Type B pancreatic cell (in vitro differentiated cells): ENCODE results near the gene NKTR. TPM values are rescaled to one million over a fixed set of nuclear protein-coding genes. Genes with fewer than 3 reads are reported as not detected.

ENCODE experiments used
- DNase-seq: peaks from one replicate; pipeline ENCODE4 v3.0.0; 2021; ENCODE audit warnings: mixed read lengths; ENCODE audit not compliant: unreplicated experiment; ENCODE audit errors: extremely low spot score
- H3K27ac Mint-ChIP-seq: 2 replicates; pipeline ENCODE4 v1.8.0; 2021; ENCODE audit warnings: mild to moderate bottlenecking, mixed read lengths
- H3K27me3 Mint-ChIP-seq: 2 replicates; pipeline ENCODE4 v1.8.0; 2021; ENCODE audit warnings: mixed read lengths
- H3K36me3 Mint-ChIP-seq: 2 replicates; pipeline ENCODE4 v1.8.0; 2021; ENCODE audit warnings: mixed read lengths
- H3K4me1 Mint-ChIP-seq: one replicate; pipeline ENCODE4 v1.8.0; 2021; ENCODE audit warnings: mixed read lengths; ENCODE audit not compliant: unreplicated experiment
- H3K4me3 Mint-ChIP-seq: 2 replicates; pipeline ENCODE4 v1.8.0; 2021; ENCODE audit warnings: mild to moderate bottlenecking, mixed read lengths
- H3K9me3 Mint-ChIP-seq: 2 replicates; pipeline ENCODE4 v1.8.0; 2021; ENCODE audit warnings: mixed read lengths
- CTCF ChIP-seq: fragments of 200-600 bp; sonication (generic); conservative IDR thresholded peaks from 2 replicates; pipeline ENCODE4 v1.5.0; 2021; ENCODE audit warnings: antibody characterized with exemption, mild to moderate bottlenecking
- total RNA-seq: library from RNA; stranded (reverse); gene quantifications from 2 replicates; pipeline ENCODE4 v1.2.1, GENCODE V29; 2021; ENCODE audit warnings: low replicate concordance

NKTR gene
- total RNA-seq, 1 donor from 2014 or later, result 97.1 TPM

DNA sequence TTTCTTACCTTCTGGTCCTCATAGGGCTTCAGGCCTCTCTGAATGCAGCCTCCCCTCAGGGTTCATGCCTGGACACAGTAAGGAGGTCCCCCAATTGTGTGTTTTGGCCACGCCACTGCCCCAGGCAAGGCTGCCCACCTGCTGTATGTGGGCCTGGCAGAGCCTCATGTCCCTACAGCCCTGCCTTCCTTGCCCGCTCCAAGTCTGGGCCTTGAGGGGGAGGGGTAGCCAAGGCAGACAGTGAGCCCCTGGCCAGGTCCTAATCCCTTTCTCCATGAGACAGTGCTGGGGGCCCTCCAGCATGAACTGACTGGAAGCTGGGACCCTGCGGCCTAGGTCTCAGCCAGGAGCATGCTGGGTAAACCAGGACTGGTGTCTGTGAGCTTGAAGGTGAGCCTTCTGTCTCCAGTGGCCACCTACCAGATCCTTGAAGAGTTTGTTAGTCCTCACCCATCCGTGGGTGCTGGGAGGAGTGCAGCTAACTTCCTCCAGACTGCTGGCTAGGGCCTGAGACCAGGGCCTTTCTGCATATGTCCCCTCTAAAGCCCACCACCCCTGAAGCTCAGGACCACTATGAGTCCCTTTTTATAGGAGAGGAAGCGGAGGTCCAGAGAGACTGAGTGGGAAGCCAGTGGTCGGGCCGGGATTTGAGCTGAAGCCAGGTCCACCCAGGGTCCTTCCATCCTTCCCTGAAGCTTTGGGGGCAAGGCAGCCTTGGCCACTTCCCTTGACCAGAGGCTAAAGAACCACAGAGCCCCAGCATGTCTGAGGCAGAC lies 61.7 kb downstream of the NKTR start:
- Mint-ChIP-seq H3K27me3 (no peaks in the 10 kb centered on the region), H3K4me3 (no peak overlapping the region), H3K36me3 (peaks cover 5% of the 10 kb centered on the region), H3K27ac (no peak overlapping the region), H3K9me3 (no peaks in the 10 kb centered on the region), H3K4me1 (no peaks in the 10 kb centered on the region)
- DNase-seq, result no peak
- TF ChIP-seq CTCF, result no peak

GRCh38 chr3:42662813-42663535 lies 62.5 kb downstream of the NKTR start:
- no peak overlapping the region for H3K4me3 Mint-ChIP-seq
- DNase-seq, result no peak
- no peak for TF ChIP-seq CTCF
- no peaks in the 10 kb centered on the region for H3K4me1 Mint-ChIP-seq
- H3K27me3 Mint-ChIP-seq, result no peaks in the 10 kb centered on the region
- H3K36me3 Mint-ChIP-seq, result peaks cover 5% of the 10 kb centered on the region
- no peaks in the 10 kb centered on the region for H3K9me3 Mint-ChIP-seq
- H3K27ac Mint-ChIP-seq, result no peak overlapping the region

DNA sequence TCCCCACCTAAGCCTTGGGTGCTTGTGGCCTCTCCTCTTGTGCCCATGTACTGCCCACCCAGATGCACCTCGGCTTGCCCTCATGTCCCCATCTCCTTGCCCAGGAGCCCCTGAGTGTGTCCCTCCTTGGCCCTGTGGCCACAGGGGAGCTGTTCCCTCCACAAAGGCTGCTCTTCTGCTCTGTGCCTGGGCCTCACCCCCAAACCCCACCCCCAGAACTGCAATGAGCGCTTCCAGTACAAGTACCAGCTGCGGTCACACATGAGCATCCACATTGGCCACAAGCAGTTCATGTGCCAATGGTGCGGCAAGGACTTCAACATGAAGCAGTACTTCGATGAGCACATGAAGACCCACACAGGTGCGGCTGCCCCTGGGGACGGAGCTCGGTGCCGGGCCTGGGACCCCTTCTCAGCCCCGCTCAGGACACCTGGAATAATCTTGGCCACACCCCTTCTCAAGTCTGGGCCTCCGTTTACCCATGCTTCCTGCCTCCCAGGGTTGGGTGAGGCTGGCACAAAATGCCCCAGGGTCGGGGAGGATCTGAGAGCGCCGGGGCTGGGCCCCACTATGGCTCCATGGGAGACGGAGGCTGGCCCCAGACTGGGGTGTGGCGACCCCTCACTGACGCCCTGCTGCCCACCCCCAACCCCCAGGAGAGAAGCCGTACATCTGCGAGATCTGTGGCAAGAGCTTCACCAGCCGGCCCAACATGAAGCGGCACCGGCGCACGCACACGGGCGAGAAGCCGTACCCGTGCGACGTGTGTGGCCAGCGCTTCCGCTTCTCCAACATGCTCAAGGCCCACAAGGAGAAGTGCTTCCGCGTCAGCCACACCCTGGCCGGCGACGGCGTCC lies 63.3 kb downstream of the NKTR start:
- TF ChIP-seq CTCF, result no peak
- no peak for DNase-seq
- H3K27me3 Mint-ChIP-seq, result no peaks in the 10 kb centered on the region
- no peaks in the 10 kb centered on the region for H3K4me1 Mint-ChIP-seq
- H3K36me3 Mint-ChIP-seq, result peaks cover 5% of the 10 kb centered on the region
- no peak overlapping the region for H3K4me3 Mint-ChIP-seq
- H3K9me3 Mint-ChIP-seq, result no peaks in the 10 kb centered on the region
- H3K27ac Mint-ChIP-seq, result no peak overlapping the region

- H3K9me3 Mint-ChIP-seq, result no peaks in the 10 kb centered on the region
- no peak overlapping the region for H3K4me3 Mint-ChIP-seq
- TF ChIP-seq CTCF, result no peak
- DNase-seq, result no peak
- H3K27me3 Mint-ChIP-seq, result no peaks in the 10 kb centered on the region
- peaks cover 5% of the 10 kb centered on the region for H3K36me3 Mint-ChIP-seq
- H3K4me1 Mint-ChIP-seq, result no peaks in the 10 kb centered on the region
- H3K27ac Mint-ChIP-seq, result no peak overlapping the region
Measured at GRCh38 chr3:42664438-42664803, 63.9 kb downstream of the NKTR start.

GRCh38 chr3:42665050-42665878 lies 64.8 kb downstream of the NKTR start:
- Mint-ChIP-seq H3K9me3 (peaks cover 1% of the 10 kb centered on the region), H3K36me3 (no peaks in the 10 kb centered on the region), H3K27ac (no peak overlapping the region), H3K4me3 (no peak overlapping the region), H3K4me1 (no peaks in the 10 kb centered on the region), H3K27me3 (no peaks in the 10 kb centered on the region)
- TF ChIP-seq CTCF, result no peak
- DNase-seq, result no peak
